IMR-90 (cell line): Measurements from ENCODE around the gene GRAMD1A. TPM values are rescaled to one million over a fixed set of nuclear protein-coding genes. Genes with fewer than 3 reads are reported as not detected.

Source experiments
- ATAC-seq: fragments of 200-7000 bp; cut with Tn5 transposase; 2 replicates; pipeline ENCODE4 v1.9.1; 2020; ENCODE audit warnings: low read depth, mild to moderate bottlenecking, moderate library complexity
- BruUV-seq: library from RNA; stranded (reverse); fragments of 400-500 nt; replicated peaks from 2 replicates; lab custom pipeline; 2021; lab: Mats Ljungman, UMichigan
- CTCF ChIA-PET: fragments of 300-600 bp; formaldehyde crosslinking; extraction: SDS; loops from one replicate; lab custom pipeline; 2021; ENCODE audit warnings: antibody characterized with exemption; lab: Yijun Ruan, JAX
- POLR2A ChIA-PET: fragments of 300-600 bp; sonication (Branson Sonifier 250); formaldehyde crosslinking; loops from one replicate; lab custom pipeline; 2022; ENCODE audit warnings: antibody characterized with exemption; ENCODE audit not compliant: unreplicated experiment; lab: Charles Lee
- DNase-seq: peaks from one replicate; pipeline ENCODE4 v3.0.0; 2013
- H2AFZ ChIP-seq: replicated peaks from 2 replicates; pipeline ENCODE3; 2013; ENCODE audit warnings: low read length, mild to moderate bottlenecking; ENCODE audit not compliant: poor library complexity
- H2AK5ac ChIP-seq: 2 replicates; pipeline ENCODE4 v1.6.1; 2013; ENCODE audit warnings: low read depth, low read length, inconsistent platforms
- H2AK9ac ChIP-seq: replicated peaks from 2 replicates; pipeline ENCODE3; 2013; ENCODE audit warnings: mild to moderate bottlenecking, low read depth, low read length, moderate library complexity; ENCODE audit not compliant: poor library complexity
- H2BK120ac ChIP-seq: 2 replicates; pipeline ENCODE4 v1.6.1; 2013; ENCODE audit warnings: low read depth, low read length, inconsistent platforms
- H2BK15ac ChIP-seq: 3 replicates; pipeline ENCODE4 v1.6.1; 2013; ENCODE audit warnings: low read depth, low read length, inconsistent platforms
- H2BK20ac ChIP-seq: 2 replicates; pipeline ENCODE4 v1.6.1; 2013; ENCODE audit warnings: low read depth, mild to moderate bottlenecking, inconsistent platforms, low read length, moderate library complexity
- H2BK5ac ChIP-seq: 2 replicates; pipeline ENCODE4 v1.6.1; 2013; ENCODE audit warnings: mild to moderate bottlenecking, low read depth, low read length, inconsistent platforms; ENCODE audit not compliant: poor library complexity, severe bottlenecking
- H3K14ac ChIP-seq: replicated peaks from 2 replicates; pipeline ENCODE4 v1.6.1; 2013; ENCODE audit warnings: low read depth, low read length, inconsistent platforms
- H3K18ac ChIP-seq: 2 replicates; pipeline ENCODE4 v1.6.1; 2013; ENCODE audit warnings: low read depth, low read length, control low read depth
- H3K23ac ChIP-seq: 2 replicates; pipeline ENCODE4 v1.6.1; 2013; ENCODE audit warnings: low read depth, low read length, inconsistent platforms
- H3K27ac ChIP-seq: 2 replicates; pipeline ENCODE4 v1.5.1; 2013; ENCODE audit warnings: mild to moderate bottlenecking, control low read depth, low read length; ENCODE audit not compliant: insufficient read depth
- H3K27me3 ChIP-seq: 2 replicates; pipeline ENCODE4 v1.6.1; 2013; ENCODE audit warnings: low read length; ENCODE audit not compliant: control insufficient read depth, insufficient read depth
- H3K36me3 ChIP-seq: 2 replicates; pipeline ENCODE4 v1.6.1; 2013; ENCODE audit warnings: low read length, mixed read lengths; ENCODE audit not compliant: control insufficient read depth, insufficient read depth
- H3K4ac ChIP-seq: 2 replicates; pipeline ENCODE4 v1.6.1; 2013; ENCODE audit warnings: low read depth, low read length, inconsistent platforms
- H3K4me1 ChIP-seq: 2 replicates; pipeline ENCODE4 v1.6.1; 2013; ENCODE audit warnings: low read length, mixed read lengths; ENCODE audit not compliant: control insufficient read depth, insufficient read depth
- H3K4me2 ChIP-seq: 2 replicates; pipeline ENCODE4 v1.6.1; 2013; ENCODE audit warnings: low read depth, mild to moderate bottlenecking, control low read depth, low read length, moderate library complexity
- H3K4me3 ChIP-seq: 2 replicates; pipeline ENCODE4 v1.5.1; 2013; ENCODE audit warnings: low read depth, mild to moderate bottlenecking, control low read depth, low read length, moderate library complexity; ENCODE audit not compliant: insufficient read depth
- H3K56ac ChIP-seq: 2 replicates; pipeline ENCODE4 v1.6.1; 2013; ENCODE audit warnings: low read length, inconsistent platforms; ENCODE audit not compliant: insufficient read depth; ENCODE audit errors: extremely low read depth
- H3K79me1 ChIP-seq, 2 experiments: 2 replicates each; pipeline ENCODE4 v1.6.1; 2013; ENCODE audit warnings: low read length in 2 of 2, inconsistent platforms in 1 of 2, low read depth in 1 of 2
- H3K9ac ChIP-seq: 2 replicates; pipeline ENCODE4 v1.6.1; 2013; ENCODE audit warnings: low read depth, low read length, control low read depth
- H3K9me1 ChIP-seq: 2 replicates; pipeline ENCODE4 v1.6.1; 2013; ENCODE audit warnings: low read length, inconsistent platforms; ENCODE audit not compliant: insufficient read depth
- H3K9me3 ChIP-seq: 2 replicates; pipeline ENCODE4 v1.6.1; 2013; ENCODE audit warnings: low read length; ENCODE audit not compliant: control insufficient read depth, insufficient read depth
- H4K20me1 ChIP-seq: 2 replicates; pipeline ENCODE4 v1.6.1; 2013; ENCODE audit warnings: low read length, inconsistent platforms; ENCODE audit not compliant: insufficient read depth
- H4K5ac ChIP-seq: 2 replicates; pipeline ENCODE4 v1.6.1; 2013; ENCODE audit warnings: mild to moderate bottlenecking, low read depth, low read length, control low read depth
- H4K8ac ChIP-seq, 2 experiments: 2 replicates each; pipeline ENCODE4 v1.6.1; 2013; ENCODE audit warnings: low read depth in 2 of 2, low read length in 2 of 2, control low read depth in 1 of 2, inconsistent platforms in 1 of 2
- H4K91ac ChIP-seq: 2 replicates; pipeline ENCODE4 v1.6.1; 2013; ENCODE audit warnings: low read depth, low read length, inconsistent platforms; ENCODE audit not compliant: insufficient read depth
- NFE2L2 ChIP-seq: fragments of 150-350 bp; IDR thresholded peaks from 2 replicates; pipeline ENCODE4 v1.6.1; 2016; ENCODE audit warnings: low read depth, mild to moderate bottlenecking, low read length
- WGBS, 2 experiments: methylation state at CpG; one replicate each; pipeline versions ENCODE4 v1.1.5 to v1.1.7; 2013; ENCODE audit warnings: missing lambda C conversion rate in 2 of 2; ENCODE audit not compliant: insufficient read length in 1 of 2; ENCODE audit errors: extremely low coverage in 2 of 2; 5-methylcytosine and 5-hydroxymethylcytosine counted together
- dilution Hi-C: fragments of 300-500 bp; cut with HindIII; formaldehyde crosslinking; loops from one replicate; pipeline ENCODE4 v1.14.3; 2018; ENCODE audit warnings: low sequenced_read_pairs; ENCODE audit not compliant: unreplicated experiment
- in situ Hi-C: fragments of 300-500 bp; cut with MboI; formaldehyde crosslinking; loops from 3 replicates; pipeline ENCODE4 v1.14.3; 2019; ENCODE audit warnings: low sequenced_read_pairs, inconsistent platforms, mixed read lengths
- intact Hi-C: fragments of 100-400 bp; cut with micrococcal nuclease; formaldehyde crosslinking; loops from 2 replicates; pipeline ENCODE4 v1.10.0; 2022
- polyA plus RNA-seq, 3 experiments: library from polyadenylated mRNA; depleted of rRNA; stranded (reverse); fragments of >200 nt; gene quantifications; 2 replicates each; pipeline ENCODE4 v1.2.3, GENCODE V29; 2012; ENCODE audit warnings: low replicate concordance in 1 of 3
- total RNA-seq: library from RNA; depleted of rRNA; stranded (reverse); fragments of >200 nt; gene quantifications from 2 replicates; pipeline ENCODE4 v1.2.3, GENCODE V29; 2012
- TF ChIP-seq, protein P1 (sequence below): fragments of 150-350 bp; IDR thresholded peaks from 2 replicates; pipeline ENCODE4 v1.6.1; 2017; ENCODE audit warnings: mild to moderate bottlenecking, antibody characterized with exemption, low read length, low read depth

The GRAMD1A gene
- total and polyA plus RNA-seq, 2 of the 4 experiments (the other 2 are of a cell fraction): 11.1 to 63.0 TPM

DNA sequence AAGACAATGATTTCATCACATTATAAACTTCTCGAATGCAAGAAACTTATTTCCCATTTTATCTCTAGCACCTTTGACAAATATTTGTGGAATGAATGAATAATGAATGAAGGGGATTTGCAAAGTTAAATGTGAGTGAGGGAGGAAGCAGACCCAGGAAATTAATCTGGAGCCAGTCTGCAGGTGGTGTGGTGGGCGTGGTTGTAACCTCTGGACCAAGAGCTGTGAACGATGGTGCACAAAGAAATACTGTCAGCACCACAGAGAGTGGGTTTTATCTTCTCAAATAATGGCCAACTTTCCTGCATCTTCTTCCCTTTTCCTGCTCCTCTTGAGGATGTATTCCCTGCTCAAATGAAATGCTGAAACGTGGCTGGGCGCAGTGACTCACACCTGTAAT, 25.1 kb upstream of the GRAMD1A start:
- Histone ChIP-seq H2AFZ (no peak overlapping the region), H3K56ac (no peak overlapping the region), H2BK5ac (no peak overlapping the region), H3K9ac (no peak overlapping the region), H2BK15ac (no peak overlapping the region), H3K79me1 (no peaks in the 10 kb centered on the region), H3K27me3 (peaks cover 13% of the 10 kb centered on the region), H3K4ac (no peak overlapping the region), H2AK5ac (no peak overlapping the region), H3K14ac (no peak overlapping the region), H3K23ac (no peak overlapping the region), H3K27ac (no peak overlapping the region), H4K91ac (no peak overlapping the region), H3K36me3 (no peaks in the 10 kb centered on the region), H4K5ac (no peak overlapping the region), H2BK120ac (no peak overlapping the region), H3K9me3 (peaks cover 7% of the 10 kb centered on the region), H3K4me3 (no peak overlapping the region), H4K8ac (no peak overlapping the region), H2AK9ac (no peak overlapping the region), H4K20me1 (no peaks in the 10 kb centered on the region), H3K4me2 (no peak overlapping the region), H3K9me1 (no peaks in the 10 kb centered on the region), H3K4me1 (no peaks in the 10 kb centered on the region), H2BK20ac (no peak overlapping the region), H3K18ac (no peak overlapping the region)
- intact Hi-C loops (no loop called here), dilution Hi-C loops (no loop called here), in situ Hi-C loops (no loop called here)
- ATAC-seq (no peak), DNase-seq (no peak)
- CTCF ChIA-PET: interaction anchor here (0.6 to 0.7 kb wide), 2 partner anchors 46 to 58 kb away, joined by 3 to 9 read pairs; no protein-coding TSS in a partner anchor
- TF ChIP-seq NFE2L2: no peak
- TF ChIP-seq, protein P1, sequence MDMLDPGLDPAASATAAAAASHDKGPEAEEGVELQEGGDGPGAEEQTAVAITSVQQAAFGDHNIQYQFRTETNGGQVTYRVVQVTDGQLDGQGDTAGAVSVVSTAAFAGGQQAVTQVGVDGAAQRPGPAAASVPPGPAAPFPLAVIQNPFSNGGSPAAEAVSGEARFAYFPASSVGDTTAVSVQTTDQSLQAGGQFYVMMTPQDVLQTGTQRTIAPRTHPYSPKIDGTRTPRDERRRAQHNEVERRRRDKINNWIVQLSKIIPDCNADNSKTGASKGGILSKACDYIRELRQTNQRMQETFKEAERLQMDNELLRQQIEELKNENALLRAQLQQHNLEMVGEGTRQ: no peak
- POLR2A ChIA-PET: no interaction called here
- no TSS peak for BruUV-seq
- WGBS, 2 experiments: no CpG with 5 or more reads among the region's 5 CpGs
